ENCODE measurements around the gene CD36. TPM values are rescaled to one million over a fixed set of nuclear protein-coding genes. Genes with fewer than 3 reads are reported as not detected.

The CD36 gene
- total and polyA plus RNA-seq, 2 of the 8 experiments (the other 6 are each of a cell fraction or from before 2014, with no cell fraction given): 0.33 to 0.60 TPM

DNA sequence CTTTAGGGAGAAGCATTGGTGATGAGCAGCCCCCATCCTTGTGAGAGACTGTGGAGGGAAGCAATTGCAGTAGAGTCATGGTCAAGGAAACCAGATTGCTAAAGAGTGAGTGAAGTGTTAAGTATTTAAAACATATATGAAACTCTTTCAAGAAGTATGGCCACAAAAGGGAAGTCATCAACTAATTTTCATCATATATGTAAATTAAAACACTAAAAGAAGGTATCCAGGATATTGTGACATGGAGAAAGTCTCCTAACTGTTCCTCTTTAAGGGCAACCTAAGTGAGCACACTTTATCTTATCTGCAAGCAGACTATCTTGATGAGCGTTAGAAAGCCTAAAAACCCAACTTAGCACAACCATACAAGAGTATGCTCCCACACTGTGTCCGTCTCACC lies 69.7 kb downstream of the CD36 start:
- Histone ChIP-seq H3K4me3 (ENCODE audit: extremely low read depth in 1 of 4, insufficient read depth in 2 of 4, low read depth in 3 of 4, low read length in 4 of 4) (no peak overlapping the region), H3K9me3 (ENCODE audit: insufficient read depth in 2 of 2, low read depth in 1 of 2, low read length in 1 of 2) (peaks cover 0 to 3% of the 10 kb centered on the region in 2 experiments; a peak in 2 of 4 replicates), H3K14ac (ENCODE audit: insufficient read length) (no peak overlapping the region), H3K79me2 (ENCODE audit: control insufficient read depth in 1 of 2, insufficient read depth in 2 of 2, low read length in 2 of 2) (no peaks in the 10 kb centered on the region), H3K27me3 (replicated peaks in 1 of 4; ENCODE audit: control insufficient read depth in 3 of 4, extremely low read depth in 1 of 4, insufficient read depth in 3 of 4, low read length in 3 of 4) (no peaks in the 10 kb centered on the region), H3K18ac (ENCODE audit: extremely low read depth, low read length) (no peak overlapping the region), H3K4me1 (replicated peaks in 1 of 4; ENCODE audit: control insufficient read depth in 3 of 4, insufficient read depth in 4 of 4, low read length in 3 of 4) (0 out of 7 replicates have a peak, but pooled peaks cover 0 to 3% (median 1%) of the 10 kb centered on the region in 4 experiments), H4K8ac (ENCODE audit: extremely low read depth, insufficient read depth, low read length) (no peak overlapping the region), H3K4me2 (ENCODE audit: insufficient read depth in 1 of 2, low read depth in 2 of 2, low read length in 2 of 2) (no peak overlapping the region), H3K36me3 (ENCODE audit: control insufficient read depth in 2 of 4, insufficient read depth in 4 of 4, low read length in 3 of 4) (no peaks in the 10 kb centered on the region), H3K23ac (ENCODE audit: insufficient read length) (no peak overlapping the region), H3K27ac (ENCODE audit: low read depth, low read length) (no peak overlapping the region), H4K5ac (ENCODE audit: insufficient read length, low read depth, low read length) (no peak overlapping the region), H2BK5ac (ENCODE audit: low read depth, low read length) (no peak overlapping the region), H2AK5ac (ENCODE audit: low read depth, low read length) (no peak overlapping the region), H3K23me2 (ENCODE audit: low read depth, low read length) (no peaks in the 10 kb centered on the region), H4K20me1 (replicated peaks in 1 of 2; ENCODE audit: control insufficient read depth in 1 of 2, insufficient read depth in 2 of 2, low read length in 2 of 2) (no peaks in the 10 kb centered on the region), H2BK15ac (ENCODE audit: low read length) (no peak overlapping the region), H4K91ac (replicated peaks; ENCODE audit: insufficient read length, low read length) (no peak overlapping the region), H2BK12ac (ENCODE audit: low read depth, low read length) (no peak overlapping the region), H3K4ac (replicated peaks; ENCODE audit: insufficient read length, low read depth, low read length) (no peak overlapping the region), H3K79me1 (ENCODE audit: low read depth, low read length) (no peaks in the 10 kb centered on the region), H2BK20ac (ENCODE audit: low read length) (no peak overlapping the region), H3K56ac (replicated peaks; ENCODE audit: insufficient read length, low read depth, low read length) (no peak overlapping the region), H2BK120ac (replicated peaks; ENCODE audit: low read depth, low read length) (no peak overlapping the region), H3K9ac (replicated peaks in 1 of 4; ENCODE audit: extremely low read depth in 1 of 4, low read depth in 3 of 4, low read length in 3 of 4) (no peak overlapping the region), H2AFZ (ENCODE audit: low read length) (0 out of 2 replicates have a peak overlapping the region, but pooled peaks have one; percentile 50)
- DNase-seq (ENCODE audit: low read depth in 1 of 2, low spot score in 2 of 2) (no peak), FAIRE-seq (no peak)
- TF ChIP-seq BCL11A (IDR thresholded peaks at IDR 0.05; ENCODE audit: low read depth in 2 of 2, low read length in 2 of 2) (no peak), HDAC2 (IDR thresholded peaks at IDR 0.05; ENCODE audit: borderline replicate concordance in 1 of 2, low read depth in 2 of 2, low read length in 2 of 2) (no peak), KDM5A (IDR thresholded peaks at IDR 0.05; ENCODE audit: low read length) (no peak), RXRA (IDR thresholded peaks at IDR 0.05; ENCODE audit: insufficient read depth, low read depth, low read length) (no peak), POLR2A (IDR thresholded peaks at IDR 0.05; ENCODE audit: control extremely low read depth in 1 of 2, low read depth in 2 of 2, low read length in 2 of 2) (no peak)
- WGBS, 2 experiments (ENCODE audit: extremely low coverage in 1 of 2, insufficient coverage in 1 of 2, insufficient read length in 1 of 2, insufficient replicate concordance in 2 of 2, low coverage in 1 of 2, low lambda C conversion rate in 2 of 2, missing lambda C conversion rate in 1 of 2): 93% methylated on average over 2 of the region's 2 CpGs; no CpG with 5 or more reads in 1 of the 2 experiments
- CTCF ChIA-PET (ENCODE audit: partially characterized antibody): no interaction called here
- POLR2A ChIA-PET (ENCODE audit: partially characterized antibody): no interaction called here

Data from H1 (cell line).